ENCODE results near the gene DHX32. TPM values are rescaled to one million over a fixed set of nuclear protein-coding genes. Genes with fewer than 3 reads are reported as not detected.

Gene DHX32
- total RNA-seq, 1 experiment from 2014 or later = 28.0 TPM

GRCh38 chr10:125816548-125816947 is 64.5 kb downstream of the DHX32 start:
- CTCF ChIA-PET = no interaction called here

GRCh38 chr10:125815764-125816163 is 65.3 kb downstream of the DHX32 start:
- TF ChIP-seq ZNF423 (CRISPR knock-in tag; IDR thresholded peaks at IDR 0.05) (no peak), STAT6 (CRISPR knock-in tag; conservative IDR thresholded peaks at IDR 0.05; ENCODE audit: low read depth) (no peak), CREB1 (CRISPR knock-in tag; IDR thresholded peaks at IDR 0.05) (no peak), ELF4 (CRISPR knock-in tag; IDR thresholded peaks at IDR 0.05; ENCODE audit: low read depth) (no peak)
- H3K4me1 Mint-ChIP-seq = no peaks in the 10 kb centered on the region
- ATAC-seq = no peak
- H3K9me3 Mint-ChIP-seq = no peaks in the 10 kb centered on the region
- DNase-seq (ENCODE audit: low spot score) = no peak
- H3K36me3 Mint-ChIP-seq = peaks cover 20% of the 10 kb centered on the region
- ChIA-PET POLR2A (no interaction called here), CTCF (no interaction called here)
- no peak overlapping the region for H3K4me3 Mint-ChIP-seq
- no peak overlapping the region for H3K27ac Mint-ChIP-seq
- H3K27me3 Mint-ChIP-seq (ENCODE audit: low read depth) = no peaks in the 10 kb centered on the region

More at GRCh38 chr10:125816548-125816947, 64.5 kb downstream of the DHX32 start:
- Mint-ChIP-seq H3K27ac (no peak overlapping the region), H3K9me3 (no peaks in the 10 kb centered on the region), H3K36me3 (peaks cover 16% of the 10 kb centered on the region; the same call in 1 of the 2 replicates), H3K27me3 (ENCODE audit: low read depth) (no peaks in the 10 kb centered on the region), H3K4me1 (no peaks in the 10 kb centered on the region), H3K4me3 (no peak overlapping the region)
- POLR2A ChIA-PET = no interaction called here
- no peak for DNase-seq (ENCODE audit: low spot score)
- TF ChIP-seq FOXJ3 (CRISPR knock-in tag; IDR thresholded peaks at IDR 0.05; ENCODE audit: borderline replicate concordance) = no peak
- TF ChIP-seq FOXP1 (CRISPR knock-in tag; IDR thresholded peaks at IDR 0.05; ENCODE audit: borderline replicate concordance) = no peak
- TF ChIP-seq SOX15 (CRISPR knock-in tag; IDR thresholded peaks at IDR 0.05) = no peak
- no peak for TF ChIP-seq NR1H2 (CRISPR knock-in tag; IDR thresholded peaks at IDR 0.05)
- no peak for TF ChIP-seq ZNF138 (CRISPR knock-in tag; conservative IDR thresholded peaks at IDR 0.05)
- TF ChIP-seq PREB (CRISPR knock-in tag; IDR thresholded peaks at IDR 0.05; ENCODE audit: borderline replicate concordance) = no peak
- no peak for TF ChIP-seq ATF3 (CRISPR knock-in tag; conservative IDR thresholded peaks at IDR 0.05)
- no peak for TF ChIP-seq NR2C2 (CRISPR knock-in tag; IDR thresholded peaks at IDR 0.05)
- TF ChIP-seq ZNF423 (CRISPR knock-in tag; IDR thresholded peaks at IDR 0.05) = no peak
- no peak for TF ChIP-seq HMGA2 (CRISPR knock-in tag; IDR thresholded peaks at IDR 0.05)
- TF ChIP-seq USF2 (CRISPR knock-in tag; IDR thresholded peaks at IDR 0.05) = no peak
- TF ChIP-seq SP1 (CRISPR knock-in tag; conservative IDR thresholded peaks at IDR 0.05) = no peak
- no peak for TF ChIP-seq EMX1 (CRISPR knock-in tag; IDR thresholded peaks at IDR 0.05)
- TF ChIP-seq GABPB1 (CRISPR knock-in tag; IDR thresholded peaks at IDR 0.05) = no peak
- no peak for TF ChIP-seq PRRX2 (CRISPR knock-in tag; IDR thresholded peaks at IDR 0.05)
- TF ChIP-seq TP53 (CRISPR knock-in tag; IDR thresholded peaks at IDR 0.05) = no peak
- no peak for TF ChIP-seq NFATC4 (CRISPR knock-in tag; IDR thresholded peaks at IDR 0.05)
- no peak for ATAC-seq

GRCh38 chr10:125812128-125812750 is 68.9 kb downstream of the DHX32 start:
- Mint-ChIP-seq H3K27ac (no peak overlapping the region), H3K27me3 (ENCODE audit: low read depth) (no peaks in the 10 kb centered on the region), H3K36me3 (peaks cover 31% of the 10 kb centered on the region), H3K9me3 (no peaks in the 10 kb centered on the region), H3K4me3 (no peak overlapping the region), H3K4me1 (no peaks in the 10 kb centered on the region)
- ATAC-seq (no peak), DNase-seq (ENCODE audit: low spot score) (no peak)
- CTCF ChIA-PET = no interaction called here
- POLR2A ChIA-PET = no interaction called here
- TF ChIP-seq TP53 (CRISPR knock-in tag; IDR thresholded peaks at IDR 0.05) (no peak), GRHL2 (CRISPR knock-in tag; IDR thresholded peaks at IDR 0.05; ENCODE audit: insufficient replicate concordance, severe bottlenecking) (no peak), HMGA2 (CRISPR knock-in tag; IDR thresholded peaks at IDR 0.05) (no peak), USF1 (CRISPR knock-in tag; IDR thresholded peaks at IDR 0.05) (no peak), SMAD4 (CRISPR knock-in tag; IDR thresholded peaks at IDR 0.05) (no peak), TEAD1 (CRISPR knock-in tag; IDR thresholded peaks at IDR 0.05) (no peak), FOXJ3 (CRISPR knock-in tag; IDR thresholded peaks at IDR 0.05; ENCODE audit: borderline replicate concordance) (no peak), ATF2 (CRISPR knock-in tag; IDR thresholded peaks at IDR 0.05; ENCODE audit: borderline replicate concordance, low read depth) (no peak), GABPB1 (CRISPR knock-in tag; IDR thresholded peaks at IDR 0.05) (no peak), E2F1 (CRISPR knock-in tag; IDR thresholded peaks at IDR 0.05) (no peak)
